Astrocyte (in vitro differentiated cells and primary cell): ENCODE results near the gene APEX1.

Source experiments
- CTCF ChIP-seq: IDR thresholded peaks from 2 replicates; pipeline ENCODE4 v1.5.1; 2011; ENCODE audit warnings: low read depth, mild to moderate bottlenecking, inconsistent platforms, low read length, moderate library complexity; ENCODE audit not compliant: insufficient read depth
- EZH2 ChIP-seq: IDR thresholded peaks from 2 replicates; pipeline ENCODE4 v1.6.1; 2012; ENCODE audit warnings: mild to moderate bottlenecking, low read length, inconsistent platforms; ENCODE audit not compliant: insufficient read depth

GRCh38 chr14:20455355-20456300 is 602 bp downstream of the APEX1 start:
- TF ChIP-seq CTCF, result no peak
- TF ChIP-seq EZH2, result no peak
